ENCODE data around the gene DST.

DNA sequence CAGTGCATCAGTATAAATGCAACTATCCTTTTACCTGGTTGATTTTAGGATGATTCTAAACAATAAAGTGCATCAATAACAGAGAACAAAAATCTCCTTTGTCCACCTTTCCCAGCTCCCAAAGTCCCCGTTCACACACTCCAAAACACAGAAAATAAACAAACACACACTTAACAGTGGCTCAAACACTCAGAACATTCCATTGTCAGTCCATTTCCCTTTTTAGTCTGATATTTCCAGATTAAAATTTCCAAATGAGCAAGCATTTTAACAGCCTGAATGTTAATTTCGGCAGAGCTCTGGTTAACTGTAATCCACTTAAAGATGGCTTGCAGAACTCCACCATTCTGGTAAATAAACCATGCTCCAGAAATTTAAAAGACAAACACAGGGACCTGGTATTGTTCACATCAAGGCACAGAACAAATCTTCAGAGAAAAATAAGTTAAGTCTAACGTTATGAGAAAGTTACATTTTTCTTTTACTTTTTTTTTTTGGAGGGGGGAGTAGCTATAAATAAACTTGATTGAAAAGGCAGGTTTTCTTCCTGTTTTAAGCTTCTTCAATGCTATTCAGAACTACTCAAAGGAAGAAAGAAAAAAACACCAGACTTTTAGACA is 100.8 kb downstream of the DST start:
- TF ChIP-seq, protein P1, sequence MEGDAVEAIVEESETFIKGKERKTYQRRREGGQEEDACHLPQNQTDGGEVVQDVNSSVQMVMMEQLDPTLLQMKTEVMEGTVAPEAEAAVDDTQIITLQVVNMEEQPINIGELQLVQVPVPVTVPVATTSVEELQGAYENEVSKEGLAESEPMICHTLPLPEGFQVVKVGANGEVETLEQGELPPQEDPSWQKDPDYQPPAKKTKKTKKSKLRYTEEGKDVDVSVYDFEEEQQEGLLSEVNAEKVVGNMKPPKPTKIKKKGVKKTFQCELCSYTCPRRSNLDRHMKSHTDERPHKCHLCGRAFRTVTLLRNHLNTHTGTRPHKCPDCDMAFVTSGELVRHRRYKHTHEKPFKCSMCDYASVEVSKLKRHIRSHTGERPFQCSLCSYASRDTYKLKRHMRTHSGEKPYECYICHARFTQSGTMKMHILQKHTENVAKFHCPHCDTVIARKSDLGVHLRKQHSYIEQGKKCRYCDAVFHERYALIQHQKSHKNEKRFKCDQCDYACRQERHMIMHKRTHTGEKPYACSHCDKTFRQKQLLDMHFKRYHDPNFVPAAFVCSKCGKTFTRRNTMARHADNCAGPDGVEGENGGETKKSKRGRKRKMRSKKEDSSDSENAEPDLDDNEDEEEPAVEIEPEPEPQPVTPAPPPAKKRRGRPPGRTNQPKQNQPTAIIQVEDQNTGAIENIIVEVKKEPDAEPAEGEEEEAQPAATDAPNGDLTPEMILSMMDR (IDR thresholded peaks at IDR 0.05; ENCODE audit: poor library complexity), result no peak
- no peak for TF ChIP-seq EZH2 (IDR thresholded peaks at IDR 0.05; ENCODE audit: borderline replicate concordance)
- no peak for TF ChIP-seq EZH2phosphoT487 (IDR thresholded peaks at IDR 0.05; ENCODE audit: low read depth, severe bottlenecking, unreplicated experiment)

Data from hepatocyte (in vitro differentiated cells).